ENCODE measurements around the gene OSBPL5.

OSBPL5 gene

DNA sequence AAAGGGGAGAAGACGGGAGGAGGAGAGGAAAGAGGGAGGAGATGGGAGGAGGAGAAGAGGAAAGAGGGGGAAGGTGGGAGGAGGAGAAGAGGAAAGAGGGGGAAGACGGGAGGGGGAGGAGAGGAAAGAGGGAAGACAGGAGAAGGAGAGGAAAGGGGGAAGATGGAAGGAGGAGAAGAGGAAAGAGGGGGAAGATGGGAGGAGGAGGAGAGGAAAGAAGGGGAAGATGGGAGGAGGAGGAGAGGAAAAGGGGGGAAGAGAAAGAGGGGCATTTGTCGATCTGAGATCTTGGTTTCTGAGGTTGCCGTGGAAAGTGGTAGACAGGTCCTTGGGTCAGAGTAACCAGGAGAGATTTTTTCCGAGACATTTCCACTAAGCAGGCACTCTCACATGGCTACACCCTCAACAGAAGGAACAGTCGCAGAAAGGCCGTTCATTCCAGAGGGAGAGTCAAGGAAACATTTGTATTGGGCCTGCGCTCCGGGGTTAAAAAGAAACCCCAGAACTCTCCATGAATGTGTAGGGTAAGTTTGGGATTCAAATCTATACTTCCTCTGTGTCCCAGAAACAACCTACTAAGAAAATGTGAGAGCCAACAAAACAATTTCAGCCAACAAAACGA is 68.1 kb downstream of the OSBPL5 start:
- DNase-seq = no peak

GRCh38 chr11:3095712-3096361 is 69.3 kb downstream of the OSBPL5 start:
- no peak for DNase-seq

- no peak for DNase-seq
Measured at GRCh38 chr11:3094223-3094824, 70.8 kb downstream of the OSBPL5 start.

GRCh38 chr11:3093281-3094191 is 71.6 kb downstream of the OSBPL5 start:
- DNase-seq = no peak

GRCh38 chr11:3092603-3093141 is 72.4 kb downstream of the OSBPL5 start:
- DNase-seq = no peak

- DNase-seq = peak; percentile 35
Measured at GRCh38 chr11:3091846-3092602, 73.1 kb downstream of the OSBPL5 start.

- no peak for DNase-seq
Measured at GRCh38 chr11:3091081-3091845, 73.8 kb downstream of the OSBPL5 start.

- DNase-seq = no peak
Measured at GRCh38 chr11:3090096-3090901, 74.8 kb downstream of the OSBPL5 start.

DNA sequence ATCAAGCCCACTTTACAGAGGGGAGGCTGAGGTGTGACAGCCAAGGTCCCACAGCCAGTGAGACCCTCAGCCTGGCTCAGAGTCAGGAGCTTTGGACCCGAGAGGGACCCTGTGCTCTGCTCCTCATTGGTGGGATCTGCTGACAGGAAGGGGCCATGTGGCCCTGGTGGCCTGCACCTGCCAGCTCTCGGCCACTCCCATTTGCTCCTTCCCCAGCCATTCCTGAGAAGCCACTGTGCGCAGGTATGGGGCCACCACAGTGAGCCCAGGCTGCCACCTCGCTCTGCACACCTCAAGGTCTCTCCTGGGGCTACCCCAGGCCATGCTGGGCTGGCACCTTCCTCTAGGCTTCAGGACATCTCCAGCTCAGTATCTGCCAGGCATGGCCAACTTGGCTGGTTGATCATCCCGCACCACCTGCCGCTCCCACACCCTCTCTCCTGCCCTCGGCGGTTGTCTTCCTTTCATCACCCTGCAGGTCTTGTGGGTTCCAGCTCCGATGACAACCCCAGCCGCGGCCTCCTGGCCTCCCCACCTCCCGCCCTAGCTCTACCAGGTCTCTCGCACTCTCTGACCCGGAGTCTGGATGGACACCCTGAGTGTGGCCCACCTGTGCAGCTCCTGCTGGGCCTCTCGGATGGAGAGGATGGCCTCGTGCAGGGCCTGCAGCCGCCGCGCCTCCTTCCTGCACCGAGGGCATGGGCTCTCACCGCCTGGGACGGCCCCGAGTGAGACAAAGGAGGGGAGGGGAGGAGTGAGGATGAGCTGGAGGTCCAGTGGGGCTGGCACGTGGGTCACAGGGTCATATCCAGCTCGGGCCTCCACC is 75.7 kb downstream of the OSBPL5 start:
- no peak for DNase-seq

DNA sequence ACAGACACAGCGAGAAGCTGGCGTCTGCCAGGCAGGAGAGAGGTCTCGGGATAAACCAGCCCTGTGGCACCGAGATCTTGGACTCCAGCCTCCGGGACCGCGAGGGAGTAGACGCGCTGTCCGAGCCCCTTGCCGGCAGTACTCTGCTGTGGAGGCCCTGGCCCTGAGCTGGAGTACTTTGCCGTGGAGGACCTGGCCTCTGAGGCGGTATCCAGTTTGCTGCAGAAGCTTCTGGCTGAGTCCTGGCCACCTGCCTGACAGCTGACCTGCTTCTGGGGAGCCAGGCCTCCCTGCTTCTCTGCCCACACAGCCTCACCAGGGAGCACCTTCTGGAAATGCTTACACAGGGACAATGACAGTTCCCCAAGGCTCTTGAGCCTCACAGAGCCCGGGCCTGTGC is 76.3 kb downstream of the OSBPL5 start:
- DNase-seq = no peak

- no peak for DNase-seq
Measured at GRCh38 chr11:3087821-3088800, 77.0 kb downstream of the OSBPL5 start.

DNA sequence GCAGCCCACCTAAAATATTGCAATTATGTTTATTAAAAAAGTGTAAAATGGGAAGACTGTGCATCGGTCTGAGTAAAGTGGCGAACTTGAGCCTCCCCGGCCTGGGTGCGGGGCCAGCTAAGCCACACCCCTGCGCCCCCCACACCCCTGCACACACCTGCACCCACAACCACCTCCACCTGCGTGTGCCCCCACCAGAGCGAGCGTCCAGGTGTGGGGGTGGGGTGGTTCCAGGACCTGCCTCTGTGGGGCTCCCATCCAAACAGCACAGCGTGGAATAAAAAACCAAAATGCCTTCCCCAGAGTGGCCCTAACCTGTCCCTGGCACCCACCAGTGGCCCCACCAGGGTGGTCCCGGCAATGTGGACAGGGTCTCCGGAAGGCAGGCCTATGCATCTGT is 77.7 kb downstream of the OSBPL5 start:
- DNase-seq = no peak

DNA sequence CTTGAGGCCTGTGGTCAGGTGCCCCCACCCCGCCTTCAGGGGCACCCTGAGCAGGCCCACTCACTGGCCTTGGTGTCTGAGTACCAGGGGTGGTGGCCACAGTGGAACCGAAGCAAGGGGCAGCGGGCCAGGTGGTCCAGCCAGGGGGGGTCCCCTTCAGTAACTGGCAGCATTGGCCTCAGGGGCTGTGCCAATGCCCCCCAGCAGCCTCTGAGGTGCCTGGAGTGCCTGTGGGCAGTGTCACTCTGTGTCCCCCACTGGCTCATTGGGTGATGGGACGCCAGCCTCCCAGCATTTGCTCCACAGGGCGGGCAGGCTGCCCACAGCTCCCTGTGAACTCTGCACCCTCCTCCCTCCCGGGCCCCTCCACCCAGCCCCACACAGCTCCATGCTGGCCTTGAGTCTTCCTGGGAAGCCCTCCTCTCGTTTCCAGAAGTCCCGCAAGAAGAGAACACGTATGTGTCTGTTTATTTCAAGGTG is 78.4 kb downstream of the OSBPL5 start:
- DNase-seq = no peak

DNA sequence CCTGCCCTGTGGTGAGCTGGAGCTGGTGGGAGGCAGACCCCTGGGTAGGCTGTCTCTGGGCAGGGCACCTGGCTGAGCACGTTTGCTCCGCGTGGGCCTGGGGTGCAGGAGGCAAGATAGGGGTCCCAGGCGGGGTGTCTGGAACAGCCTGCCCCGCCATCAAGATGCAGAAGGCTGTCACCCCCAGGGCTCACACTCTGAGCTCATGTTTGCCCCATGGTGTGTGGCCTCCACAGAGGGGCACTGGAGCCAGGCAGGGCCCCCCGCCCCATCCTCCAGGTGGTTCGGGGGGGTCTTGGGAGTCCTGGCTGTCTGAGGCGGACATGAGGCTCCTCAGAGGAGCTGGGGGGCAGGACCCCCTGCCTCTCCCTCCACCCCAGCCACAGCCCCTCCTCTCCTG is 79.0 kb downstream of the OSBPL5 start:
- DNase-seq = no peak

DNA sequence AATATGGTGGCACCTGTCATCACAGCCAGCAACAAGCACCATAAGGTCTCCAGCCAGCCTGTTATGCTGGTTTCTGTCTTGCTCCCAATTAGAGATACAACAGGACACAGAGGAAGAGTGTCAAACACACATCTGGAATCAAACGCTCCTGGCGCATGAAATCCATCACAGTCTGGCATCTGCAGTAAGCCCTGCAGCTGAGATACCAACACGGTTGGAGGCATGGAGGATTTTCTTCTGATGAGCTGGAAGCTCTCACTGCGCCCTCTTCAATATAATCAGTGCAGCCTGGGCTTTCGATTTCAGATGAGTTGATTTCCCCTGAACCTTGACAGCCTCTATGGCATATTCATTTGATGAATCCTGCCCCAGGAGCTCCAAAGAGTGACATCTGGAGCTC is 80.1 kb downstream of the OSBPL5 start:
- no peak for DNase-seq

- no peak for DNase-seq
Measured at GRCh38 chr11:3083321-3083720, 81.8 kb downstream of the OSBPL5 start.

DNA sequence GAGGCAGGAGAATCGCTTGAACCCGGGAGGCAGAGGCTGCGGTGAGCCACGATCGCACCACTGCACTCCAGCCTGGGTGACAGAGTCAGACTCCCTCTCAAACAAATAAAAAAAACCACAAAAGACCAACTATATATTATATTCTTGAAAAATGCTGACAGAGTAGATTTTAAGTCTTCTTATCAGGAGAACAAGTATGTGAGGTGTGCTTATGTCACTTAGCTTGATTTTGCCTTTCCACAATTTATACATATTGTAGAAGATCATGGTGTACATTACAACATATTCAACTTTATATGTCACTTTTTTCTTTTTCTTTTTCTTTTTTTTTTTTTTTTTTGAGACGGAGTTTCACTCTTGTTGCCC is 83.7 kb downstream of the OSBPL5 start:
- DNase-seq = no peak

GRCh38 chr11:3080733-3081385 is 84.3 kb downstream of the OSBPL5 start:
- no peak for DNase-seq

All from NCI-H510A treated with DMSO at 0.1 percent for 48 hours (cell line).